ENCODE results near the gene GAS6. TPM values are rescaled to one million over a fixed set of nuclear protein-coding genes. Genes with fewer than 3 reads are reported as not detected.

GAS6 gene
- total RNA-seq, 4 donors from 2014 or later = 132 to 392 (median 217) TPM

DNA sequence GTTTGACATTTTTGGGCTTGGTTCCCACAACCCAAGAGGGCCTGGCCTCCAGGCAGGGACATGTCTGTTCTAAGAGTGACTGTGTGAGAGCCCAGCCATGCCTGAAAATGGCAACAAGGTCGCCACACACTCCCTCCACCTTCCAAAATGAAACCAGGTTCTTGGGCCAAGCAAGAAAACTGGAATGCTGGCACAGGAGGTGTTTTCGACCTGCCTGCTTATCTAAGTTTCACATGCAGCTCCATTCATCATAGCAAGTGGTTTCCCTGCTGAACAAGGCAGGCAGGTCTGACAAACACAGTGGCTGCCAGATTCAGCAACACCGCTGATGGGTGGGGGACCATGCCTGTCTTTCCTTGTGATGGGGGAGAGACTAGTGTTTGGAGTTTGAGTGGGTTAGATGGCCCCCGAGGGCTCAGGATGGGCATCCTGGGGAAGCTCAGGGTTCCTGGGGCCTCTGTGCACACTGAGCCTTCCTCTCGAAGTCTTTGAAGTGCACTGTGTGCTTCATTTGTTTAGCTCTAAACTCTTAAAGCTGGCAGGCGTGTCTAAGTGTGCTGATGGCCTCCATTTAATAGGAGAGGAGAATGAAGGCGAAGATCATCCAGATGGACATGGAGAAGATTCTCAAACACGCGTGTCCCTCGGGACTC lies 17.9 kb upstream of the GAS6 start:
- peak; percentile 60 for ATAC-seq
- TF ChIP-seq, protein P1, sequence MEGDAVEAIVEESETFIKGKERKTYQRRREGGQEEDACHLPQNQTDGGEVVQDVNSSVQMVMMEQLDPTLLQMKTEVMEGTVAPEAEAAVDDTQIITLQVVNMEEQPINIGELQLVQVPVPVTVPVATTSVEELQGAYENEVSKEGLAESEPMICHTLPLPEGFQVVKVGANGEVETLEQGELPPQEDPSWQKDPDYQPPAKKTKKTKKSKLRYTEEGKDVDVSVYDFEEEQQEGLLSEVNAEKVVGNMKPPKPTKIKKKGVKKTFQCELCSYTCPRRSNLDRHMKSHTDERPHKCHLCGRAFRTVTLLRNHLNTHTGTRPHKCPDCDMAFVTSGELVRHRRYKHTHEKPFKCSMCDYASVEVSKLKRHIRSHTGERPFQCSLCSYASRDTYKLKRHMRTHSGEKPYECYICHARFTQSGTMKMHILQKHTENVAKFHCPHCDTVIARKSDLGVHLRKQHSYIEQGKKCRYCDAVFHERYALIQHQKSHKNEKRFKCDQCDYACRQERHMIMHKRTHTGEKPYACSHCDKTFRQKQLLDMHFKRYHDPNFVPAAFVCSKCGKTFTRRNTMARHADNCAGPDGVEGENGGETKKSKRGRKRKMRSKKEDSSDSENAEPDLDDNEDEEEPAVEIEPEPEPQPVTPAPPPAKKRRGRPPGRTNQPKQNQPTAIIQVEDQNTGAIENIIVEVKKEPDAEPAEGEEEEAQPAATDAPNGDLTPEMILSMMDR (IDR thresholded peaks at IDR 0.05) = no peak
- no peak for TF ChIP-seq EP300 (IDR thresholded peaks at IDR 0.05)
- no peak for TF ChIP-seq POLR2AphosphoS5 (IDR thresholded peaks at IDR 0.05)
- no peak for TF ChIP-seq POLR2A (IDR thresholded peaks at IDR 0.05)
- H3K27me3 ChIP-seq = no peaks in the 10 kb centered on the region
- H3K27ac ChIP-seq = peak overlapping the region; percentile 31 to 87 (median 82)
- H3K4me1 ChIP-seq = peaks cover 0 to 52% (median 26%) of the 10 kb centered on the region in 3 donors
- H3K4me3 ChIP-seq = no peak overlapping the region
- 21 to 38% methylated on average over 2 to 4 of the region's 10 CpGs for WGBS, 2 donors (ENCODE audit: low coverage in 1 of 2)
- H3K9me3 ChIP-seq = no peaks in the 10 kb centered on the region
- H3K36me3 ChIP-seq = no peaks in the 10 kb centered on the region

DNA sequence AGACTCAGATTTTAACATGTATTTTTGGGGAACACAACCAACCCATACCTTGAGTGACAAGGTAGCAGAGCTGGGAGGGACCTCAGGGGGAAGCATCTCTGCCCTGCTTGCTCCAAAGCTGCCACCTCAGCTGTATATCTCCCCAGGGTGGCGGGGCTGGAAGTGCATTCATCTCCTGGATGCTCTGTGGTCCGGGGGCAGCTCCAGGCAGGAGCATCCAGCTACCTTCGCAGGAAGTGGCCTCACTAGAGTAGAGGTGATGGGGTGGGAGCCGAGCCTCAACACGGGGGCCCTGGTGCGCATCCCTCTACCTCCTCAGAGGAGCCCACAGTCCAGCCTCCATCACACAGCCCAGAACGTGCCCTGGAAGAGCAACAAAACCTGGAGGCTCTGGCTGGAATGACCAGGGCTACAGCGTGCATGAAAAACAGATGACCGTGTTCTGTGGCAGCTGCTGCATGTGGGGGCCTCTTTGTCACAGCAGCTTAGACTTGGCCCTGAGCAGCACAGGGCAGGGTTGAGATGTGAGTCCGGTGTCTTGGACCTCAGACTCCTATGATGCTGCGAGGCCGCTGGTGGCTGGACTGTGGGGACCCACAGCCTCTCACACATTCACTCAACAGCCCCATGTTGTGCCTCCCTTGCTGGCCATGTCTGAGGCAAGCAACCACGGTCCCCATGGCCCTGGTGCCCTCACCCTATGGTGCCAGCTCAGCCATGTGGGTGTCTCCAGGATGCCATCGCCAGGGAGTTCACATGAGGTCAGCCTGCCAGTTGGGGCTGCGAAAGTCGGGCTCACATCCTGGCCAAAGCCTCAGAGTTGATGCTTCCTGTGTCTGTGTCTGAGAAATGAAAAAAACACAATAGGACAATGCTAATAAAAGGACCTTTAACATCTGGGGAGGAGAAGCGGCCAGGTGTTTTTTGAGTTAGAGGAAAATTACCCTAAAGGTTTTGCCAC lies 17.1 kb upstream of the GAS6 start:
- Histone ChIP-seq H3K27me3 (no peaks in the 10 kb centered on the region), H3K9me3 (no peaks in the 10 kb centered on the region), H3K27ac (peak overlapping the region; percentile 31 to 87 (median 82)), H3K4me3 (no peak overlapping the region), H3K4me1 (peaks cover 0 to 51% (median 26%) of the 10 kb centered on the region in 3 donors), H3K36me3 (no peaks in the 10 kb centered on the region)
- WGBS, 2 donors (ENCODE audit: low coverage in 1 of 2) = 41 to 56% methylated on average over 1 to 4 of the region's 17 CpGs
- no peak for TF ChIP-seq POLR2AphosphoS5 (IDR thresholded peaks at IDR 0.05)
- no peak for TF ChIP-seq POLR2A (IDR thresholded peaks at IDR 0.05)
- TF ChIP-seq, protein P1 (IDR thresholded peaks at IDR 0.05) = no peak
- no peak for TF ChIP-seq EP300 (IDR thresholded peaks at IDR 0.05)
- ATAC-seq = no peak

DNA sequence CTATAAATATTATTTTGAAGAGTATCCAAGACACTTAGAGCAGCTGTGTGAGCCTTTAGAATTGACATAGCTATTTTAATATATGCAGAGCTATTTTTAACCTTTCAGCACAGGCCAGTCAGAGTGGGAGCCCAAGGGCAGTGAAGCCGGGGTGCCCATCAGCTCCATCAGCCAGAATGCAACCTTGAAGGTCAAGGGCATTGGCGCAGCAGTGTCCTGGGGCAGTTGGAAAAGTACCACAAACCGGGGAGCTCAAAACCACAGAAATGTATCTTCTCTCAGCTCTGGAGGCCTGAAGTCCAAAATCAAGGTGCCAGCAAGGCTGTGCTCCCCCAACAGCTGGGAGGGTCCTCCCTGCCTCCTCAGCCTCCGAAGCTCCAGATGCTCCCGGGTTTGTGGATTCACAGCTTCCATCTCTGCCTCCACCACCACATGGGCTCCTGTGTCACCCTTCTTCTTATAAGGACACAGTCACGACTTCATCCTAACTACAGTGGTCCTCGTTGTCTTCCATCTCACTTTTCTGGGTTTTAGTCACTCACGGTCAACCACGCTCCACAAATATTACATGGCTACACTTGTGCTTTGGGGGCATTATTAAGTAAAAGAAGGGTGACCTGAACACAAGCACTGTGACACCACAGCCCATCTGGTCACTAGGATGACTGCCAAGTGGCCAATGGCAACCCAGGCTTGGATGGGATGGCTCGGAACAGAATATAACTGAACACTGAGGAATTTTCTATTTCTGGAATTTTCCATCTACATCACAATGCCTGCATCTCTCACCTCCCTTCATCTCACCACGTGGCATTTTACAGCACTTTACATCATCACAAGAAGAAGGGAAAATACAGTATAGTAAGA lies 15.9 kb upstream of the GAS6 start:
- ATAC-seq = no peak
- TF ChIP-seq, protein P1 (IDR thresholded peaks at IDR 0.05) = no peak
- no peak overlapping the region for H3K4me3 ChIP-seq
- no peaks in the 10 kb centered on the region for H3K9me3 ChIP-seq
- H3K36me3 ChIP-seq = no peaks in the 10 kb centered on the region
- no peaks in the 10 kb centered on the region for H3K27me3 ChIP-seq
- peak overlapping the region in 3 of 4 donors; percentile 69 to 76 (median 72) for H3K27ac ChIP-seq
- peaks cover 0 to 51% (median 26%) of the 10 kb centered on the region in 3 donors for H3K4me1 ChIP-seq
- WGBS, 2 donors (ENCODE audit: low coverage in 1 of 2) = 61 to 77% methylated on average over 6 to 7 of the region's 11 CpGs

DNA sequence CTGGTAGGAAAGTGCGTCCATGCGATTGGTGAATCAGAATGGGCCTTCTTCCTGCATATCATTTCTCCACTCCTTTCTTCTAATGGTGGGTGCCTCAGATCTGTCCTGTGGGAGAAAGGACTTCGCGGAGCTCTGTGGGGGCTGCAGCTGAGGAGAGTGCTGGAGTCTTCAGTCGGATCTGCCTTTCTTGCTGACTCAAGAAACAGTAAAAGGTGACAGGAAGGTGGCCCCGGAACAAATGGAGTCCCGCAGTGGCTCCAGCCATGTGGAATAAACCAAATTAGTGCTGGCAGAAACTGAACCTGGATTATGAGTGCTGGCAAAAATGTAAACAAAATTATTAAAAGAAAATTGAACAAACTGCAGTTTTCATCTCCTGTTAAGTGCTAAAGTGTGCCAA lies 15.1 kb upstream of the GAS6 start:
- no peaks in the 10 kb centered on the region for H3K27me3 ChIP-seq
- H3K27ac ChIP-seq = peak overlapping the region in 3 of 4 donors; percentile 69 to 76 (median 72)
- no peak for ATAC-seq
- H3K4me1 ChIP-seq = peaks cover 0 to 51% (median 26%) of the 10 kb centered on the region in 3 donors
- TF ChIP-seq POLR2AphosphoS5 (IDR thresholded peaks at IDR 0.05) (no peak), EP300 (IDR thresholded peaks at IDR 0.05) (no peak)
- TF ChIP-seq, protein P1 (IDR thresholded peaks at IDR 0.05) = no peak
- H3K9me3 ChIP-seq = no peaks in the 10 kb centered on the region
- WGBS, 2 donors (ENCODE audit: low coverage in 1 of 2) = 57 to 62% methylated on average over 7 of the region's 7 CpGs
- no peaks in the 10 kb centered on the region for H3K36me3 ChIP-seq
- H3K4me3 ChIP-seq = no peak overlapping the region

Data from gastroesophageal sphincter (tissue), 4 donors.